SK-N-SH treated with all-trans-retinoic acid at 6 μM for 48 hours (cell line): ENCODE data around the gene CHRM4.

ENCODE experiments used
- ATAC-seq: fragments of 200-7000 bp; cut with Tn5 transposase; 3 replicates; pipeline ENCODE4 v1.9.1; 2020; ENCODE audit warnings: mild to moderate bottlenecking, moderate library complexity
- ARNTL ChIP-seq: fragments of 450-650 bp; formaldehyde crosslinking; IDR thresholded peaks from 2 replicates; pipeline ENCODE4 v1.5.0; 2020; ENCODE audit warnings: low read depth, mild to moderate bottlenecking, moderate library complexity, borderline replicate concordance
- BACH2 ChIP-seq: fragments of 250-450 bp; sonication (Bioruptor Pico); IDR thresholded peaks from 2 replicates; pipeline ENCODE4 v1.9.0; 2021; ENCODE audit warnings: mild to moderate bottlenecking, borderline replicate concordance
- CREB5 ChIP-seq: fragments of 250-450 bp; sonication (Bioruptor Pico); IDR thresholded peaks from 2 replicates; pipeline ENCODE4 v1.5.1; 2020; ENCODE audit warnings: low read depth, mild to moderate bottlenecking, moderate library complexity
- CSDC2 ChIP-seq: fragments of 250-450 bp; sonication (Bioruptor Pico); IDR thresholded peaks from 2 replicates; pipeline ENCODE4 v1.5.0; 2020; ENCODE audit warnings: mild to moderate bottlenecking, moderate library complexity
- CSRNP3 ChIP-seq: fragments of 250-450 bp; sonication (Bioruptor Pico); IDR thresholded peaks from 2 replicates; pipeline ENCODE4 v1.5.1; 2021; ENCODE audit warnings: mild to moderate bottlenecking, moderate library complexity
- ESRRG ChIP-seq: fragments of 250-450 bp; sonication (Bioruptor Pico); IDR thresholded peaks from 2 replicates; pipeline ENCODE4 v1.6.1; 2021; ENCODE audit warnings: mild to moderate bottlenecking
- GLIS3 ChIP-seq: fragments of 250-450 bp; sonication (Bioruptor Pico); IDR thresholded peaks from 2 replicates; pipeline ENCODE4 v1.5.0; 2020; ENCODE audit warnings: mild to moderate bottlenecking, moderate library complexity
- ISL1 ChIP-seq: fragments of 250-450 bp; sonication (Bioruptor Pico); IDR thresholded peaks from 2 replicates; pipeline ENCODE4 v2.1.2; 2022; ENCODE audit warnings: mild to moderate bottlenecking, moderate library complexity
- OSR1 ChIP-seq: fragments of 250-450 bp; sonication (Bioruptor Pico); IDR thresholded peaks from 2 replicates; pipeline ENCODE4 v1.8.0; 2022; ENCODE audit warnings: moderate library complexity, mild to moderate bottlenecking, inconsistent platforms
- PATZ1 ChIP-seq: fragments of 250-450 bp; sonication (Bioruptor Pico); IDR thresholded peaks from 2 replicates; pipeline ENCODE4 v1.8.0; 2020; ENCODE audit warnings: mild to moderate bottlenecking, moderate library complexity, borderline replicate concordance
- POU6F1 ChIP-seq: fragments of 250-450 bp; sonication (Bioruptor Pico); IDR thresholded peaks from 2 replicates; pipeline ENCODE4 v1.8.0; 2021; ENCODE audit warnings: low read depth, mild to moderate bottlenecking, moderate library complexity, borderline replicate concordance
- PPARA ChIP-seq: fragments of 250-450 bp; sonication (Bioruptor Pico); IDR thresholded peaks from 2 replicates; pipeline ENCODE4 v1.5.0; 2020; ENCODE audit warnings: mild to moderate bottlenecking, borderline replicate concordance
- RARB ChIP-seq: fragments of 250-450 bp; sonication (Bioruptor Pico); IDR thresholded peaks from 2 replicates; pipeline ENCODE4 v1.8.0; 2021; ENCODE audit warnings: mild to moderate bottlenecking, moderate library complexity
- SNAI2 ChIP-seq: fragments of 250-450 bp; sonication (Bioruptor Pico); IDR thresholded peaks from 2 replicates; pipeline ENCODE4 v1.5.0; 2020; ENCODE audit warnings: mild to moderate bottlenecking, moderate library complexity
- TCF4 ChIP-seq: fragments of 250-450 bp; sonication (Bioruptor Pico); IDR thresholded peaks from 2 replicates; pipeline ENCODE4 v1.8.0; 2021; ENCODE audit warnings: mild to moderate bottlenecking, moderate library complexity, borderline replicate concordance
- TOX ChIP-seq: fragments of 250-450 bp; sonication (Bioruptor Pico); IDR thresholded peaks from 2 replicates; pipeline ENCODE4 v1.8.0; 2021; ENCODE audit warnings: mild to moderate bottlenecking, moderate library complexity, borderline replicate concordance
- TSHZ2 ChIP-seq: fragments of 250-450 bp; sonication (Bioruptor Pico); IDR thresholded peaks from 2 replicates; pipeline ENCODE4 v1.5.0; 2020; ENCODE audit warnings: mild to moderate bottlenecking, moderate library complexity
- ZC3H10 ChIP-seq: fragments of 250-450 bp; sonication (Bioruptor Pico); IDR thresholded peaks from 2 replicates; pipeline ENCODE4 v1.5.1; 2021; ENCODE audit warnings: mild to moderate bottlenecking, moderate library complexity
- ZFP3 ChIP-seq: fragments of 250-450 bp; sonication (Bioruptor Pico); IDR thresholded peaks from 2 replicates; pipeline ENCODE4 v1.5.0; 2020; ENCODE audit warnings: mild to moderate bottlenecking, moderate library complexity
- ZFP30 ChIP-seq: fragments of 450-650 bp; formaldehyde crosslinking; IDR thresholded peaks from 2 replicates; pipeline ENCODE4 v1.5.0; 2022; ENCODE audit warnings: mild to moderate bottlenecking, moderate library complexity
- ZNF565 ChIP-seq: fragments of 450-650 bp; formaldehyde crosslinking; conservative IDR thresholded peaks from 2 replicates; pipeline ENCODE4 v1.5.0; 2020; ENCODE audit warnings: low read depth, mild to moderate bottlenecking, moderate library complexity
- ZNF70 ChIP-seq: fragments of 450-650 bp; formaldehyde crosslinking; IDR thresholded peaks from 2 replicates; pipeline ENCODE4 v1.5.0; 2020; ENCODE audit warnings: mild to moderate bottlenecking, moderate library complexity
- ZNF8 ChIP-seq: fragments of 450-650 bp; formaldehyde crosslinking; IDR thresholded peaks from 2 replicates; pipeline ENCODE4 v1.5.0; 2020; ENCODE audit warnings: mild to moderate bottlenecking, moderate library complexity

CHRM4 gene

GRCh38 chr11:46374815-46375214 is 16.8 kb downstream of the CHRM4 start:
- no peak for ATAC-seq
- TF ChIP-seq CREB5 (CRISPR knock-in tag) (no peak), GLIS3 (CRISPR knock-in tag) (no peak), ZNF565 (CRISPR knock-in tag) (no peak), ZNF70 (CRISPR knock-in tag) (no peak), POU6F1 (CRISPR knock-in tag) (no peak), ZFP30 (CRISPR knock-in tag) (no peak), TSHZ2 (CRISPR knock-in tag) (no peak), RARB (CRISPR knock-in tag) (no peak), BACH2 (CRISPR knock-in tag) (no peak), ARNTL (CRISPR knock-in tag) (no peak), ZC3H10 (CRISPR knock-in tag) (no peak), SNAI2 (CRISPR knock-in tag) (no peak)

GRCh38 chr11:46373787-46374740 is 17.5 kb downstream of the CHRM4 start:
- ATAC-seq: no peak
- TF ChIP-seq PATZ1 (CRISPR knock-in tag) (no peak), POU6F1 (CRISPR knock-in tag) (no peak), TCF4 (CRISPR knock-in tag) (no peak), ARNTL (CRISPR knock-in tag) (no peak), ISL1 (CRISPR knock-in tag) (no peak), PPARA (CRISPR knock-in tag) (no peak), TSHZ2 (CRISPR knock-in tag) (no peak), SNAI2 (CRISPR knock-in tag) (no peak), TOX (CRISPR knock-in tag) (no peak), CSDC2 (no peak), ESRRG (CRISPR knock-in tag) (no peak), ZNF8 (CRISPR knock-in tag) (no peak), ZNF565 (CRISPR knock-in tag) (no peak), CREB5 (CRISPR knock-in tag) (no peak), ZNF70 (CRISPR knock-in tag) (no peak), RARB (CRISPR knock-in tag) (no peak), OSR1 (CRISPR knock-in tag) (no peak), ZFP3 (CRISPR knock-in tag) (no peak), CSRNP3 (CRISPR knock-in tag) (no peak)
